Subcutaneous adipose tissue (tissue), 4 donors: ENCODE data around the gene MRPL49. TPM values are rescaled to one million over a fixed set of nuclear protein-coding genes. Genes with fewer than 3 reads are reported as not detected.

Source experiments
- total RNA-seq, 4 donors: library from RNA; depleted of rRNA; stranded (reverse); fragments of >200 nt; gene quantifications; one replicate each; pipeline ENCODE4 v1.1.0, GENCODE V29; 2016
- TF ChIP-seq, protein P1 (sequence below): fragments of 450-650 bp; IDR thresholded peaks from one replicate; pipeline ENCODE4 v1.5.1; 2016; ENCODE audit warnings: low read depth, mild to moderate bottlenecking, control low read depth, antibody characterized with exemption, moderate library complexity

The MRPL49 gene
- total RNA-seq, 4 donors from 2014 or later: 34.1 to 60.8 (median 48.7) TPM

DNA sequence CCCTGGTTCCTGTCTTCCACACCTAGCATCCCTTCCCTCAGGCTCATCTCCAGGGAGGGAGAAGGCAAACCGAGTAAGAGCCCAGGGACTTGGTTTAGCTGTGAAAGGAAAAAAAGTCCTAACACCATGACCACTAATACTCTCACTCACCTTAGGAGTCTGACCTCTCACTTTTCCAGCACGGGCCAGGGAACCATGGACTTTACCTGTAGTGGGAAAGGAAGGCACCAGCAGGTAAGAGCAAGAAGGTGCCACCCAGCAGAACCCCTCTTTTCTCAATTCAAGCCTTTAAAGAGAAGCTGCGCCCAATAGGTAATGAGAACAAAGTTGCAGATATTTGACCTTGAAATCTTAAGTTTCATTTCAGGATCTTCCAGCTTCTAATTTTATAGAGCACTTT is 1.3 kb upstream of the MRPL49 start:
- TF ChIP-seq, protein P1, sequence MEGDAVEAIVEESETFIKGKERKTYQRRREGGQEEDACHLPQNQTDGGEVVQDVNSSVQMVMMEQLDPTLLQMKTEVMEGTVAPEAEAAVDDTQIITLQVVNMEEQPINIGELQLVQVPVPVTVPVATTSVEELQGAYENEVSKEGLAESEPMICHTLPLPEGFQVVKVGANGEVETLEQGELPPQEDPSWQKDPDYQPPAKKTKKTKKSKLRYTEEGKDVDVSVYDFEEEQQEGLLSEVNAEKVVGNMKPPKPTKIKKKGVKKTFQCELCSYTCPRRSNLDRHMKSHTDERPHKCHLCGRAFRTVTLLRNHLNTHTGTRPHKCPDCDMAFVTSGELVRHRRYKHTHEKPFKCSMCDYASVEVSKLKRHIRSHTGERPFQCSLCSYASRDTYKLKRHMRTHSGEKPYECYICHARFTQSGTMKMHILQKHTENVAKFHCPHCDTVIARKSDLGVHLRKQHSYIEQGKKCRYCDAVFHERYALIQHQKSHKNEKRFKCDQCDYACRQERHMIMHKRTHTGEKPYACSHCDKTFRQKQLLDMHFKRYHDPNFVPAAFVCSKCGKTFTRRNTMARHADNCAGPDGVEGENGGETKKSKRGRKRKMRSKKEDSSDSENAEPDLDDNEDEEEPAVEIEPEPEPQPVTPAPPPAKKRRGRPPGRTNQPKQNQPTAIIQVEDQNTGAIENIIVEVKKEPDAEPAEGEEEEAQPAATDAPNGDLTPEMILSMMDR: no peak

DNA sequence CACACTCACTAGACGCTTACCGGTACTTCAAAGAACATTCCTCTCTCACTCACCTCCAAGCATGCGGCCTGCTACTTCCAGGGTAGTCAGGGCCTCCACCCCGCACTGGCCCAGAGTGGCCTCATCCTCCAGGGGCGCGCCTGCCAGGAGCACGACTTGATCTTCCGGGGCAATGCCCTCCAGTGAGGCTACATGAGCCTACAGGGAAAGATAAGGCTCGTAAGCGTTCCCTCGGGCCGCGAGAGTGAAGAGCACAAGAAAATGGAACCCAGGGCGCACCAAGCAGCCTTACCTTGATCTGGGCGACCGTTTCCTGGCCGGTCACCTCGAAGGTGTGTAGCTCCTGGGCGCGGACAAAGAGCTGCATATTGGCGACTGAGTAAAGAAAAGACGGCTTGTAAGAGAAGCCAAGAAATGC is 665 bp upstream of the MRPL49 start:
- TF ChIP-seq, protein P1: no peak

DNA sequence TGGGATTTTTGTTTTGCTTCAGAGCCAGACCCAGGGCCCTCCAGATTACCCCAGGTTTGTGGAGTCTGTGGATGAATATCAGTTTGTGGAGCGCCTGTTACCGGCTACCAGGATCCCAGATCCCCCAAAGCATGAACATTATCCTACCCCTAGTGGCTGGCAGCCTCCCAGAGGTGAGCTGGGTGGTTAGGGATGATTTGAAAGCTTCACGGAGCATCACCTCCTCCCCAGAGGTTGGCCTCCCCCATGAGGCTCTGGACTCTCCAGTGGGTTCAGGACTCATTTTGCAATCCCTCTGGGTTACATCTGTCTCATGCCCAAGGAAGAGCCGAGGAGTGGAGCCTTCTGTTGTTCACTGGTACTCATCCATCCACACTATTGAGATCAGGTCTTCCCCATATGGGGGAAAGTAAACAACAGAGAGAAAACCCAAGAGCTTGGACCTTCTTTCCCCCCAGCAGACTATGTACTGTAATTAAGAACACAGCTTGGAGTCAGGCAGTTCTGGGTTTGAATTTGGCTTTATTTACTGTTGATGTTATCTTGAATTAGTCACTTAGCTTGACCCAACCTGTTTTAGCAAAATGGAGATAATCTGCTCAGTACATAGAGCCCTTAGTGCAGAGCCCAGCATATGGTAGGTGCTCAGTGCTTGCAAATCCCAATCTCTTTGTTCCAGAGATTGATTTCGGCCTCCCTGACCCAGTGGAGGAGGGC is 2.5 kb downstream of the MRPL49 start:
- TF ChIP-seq, protein P1: no peak

DNA sequence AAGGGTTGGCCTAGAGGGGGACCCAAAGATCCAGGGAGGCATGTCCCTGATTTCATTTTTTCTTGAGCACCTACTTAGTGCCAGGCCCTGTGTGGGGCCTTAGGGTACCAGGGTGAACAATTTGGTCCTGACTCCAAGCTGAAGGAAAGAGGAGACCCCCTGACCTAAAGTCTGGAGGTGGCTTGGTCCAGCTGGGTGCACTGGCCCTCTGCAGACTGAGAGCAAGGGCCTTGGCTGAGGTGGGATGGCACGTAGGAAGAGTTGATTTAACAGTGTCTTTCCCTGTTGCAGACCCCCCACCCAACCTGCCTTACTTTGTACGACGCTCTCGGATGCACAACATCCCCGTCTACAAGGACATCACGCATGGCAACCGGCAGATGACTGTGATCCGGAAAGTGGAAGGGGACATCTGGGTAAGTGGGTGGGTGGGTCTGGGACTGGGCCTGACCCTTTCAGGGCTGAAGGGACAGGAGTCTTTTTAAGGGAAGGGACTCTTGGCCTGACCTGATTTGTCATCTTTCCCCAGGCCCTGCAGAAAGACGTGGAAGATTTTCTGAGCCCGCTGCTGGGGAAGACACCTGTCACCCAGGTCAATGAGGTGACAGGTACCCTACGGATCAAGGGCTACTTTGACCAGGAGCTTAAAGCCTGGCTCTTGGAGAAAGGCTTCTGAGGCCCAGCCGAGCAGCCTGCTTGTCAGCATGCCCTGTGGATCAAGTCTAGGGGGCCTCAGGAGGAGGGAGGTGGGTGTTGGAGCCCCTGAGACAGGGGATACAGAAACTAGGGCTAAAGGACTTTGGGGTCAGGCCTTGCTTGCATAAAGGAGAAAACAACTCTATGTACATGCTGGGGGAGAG is 3.3 kb downstream of the MRPL49 start:
- TF ChIP-seq, protein P1: no peak

DNA sequence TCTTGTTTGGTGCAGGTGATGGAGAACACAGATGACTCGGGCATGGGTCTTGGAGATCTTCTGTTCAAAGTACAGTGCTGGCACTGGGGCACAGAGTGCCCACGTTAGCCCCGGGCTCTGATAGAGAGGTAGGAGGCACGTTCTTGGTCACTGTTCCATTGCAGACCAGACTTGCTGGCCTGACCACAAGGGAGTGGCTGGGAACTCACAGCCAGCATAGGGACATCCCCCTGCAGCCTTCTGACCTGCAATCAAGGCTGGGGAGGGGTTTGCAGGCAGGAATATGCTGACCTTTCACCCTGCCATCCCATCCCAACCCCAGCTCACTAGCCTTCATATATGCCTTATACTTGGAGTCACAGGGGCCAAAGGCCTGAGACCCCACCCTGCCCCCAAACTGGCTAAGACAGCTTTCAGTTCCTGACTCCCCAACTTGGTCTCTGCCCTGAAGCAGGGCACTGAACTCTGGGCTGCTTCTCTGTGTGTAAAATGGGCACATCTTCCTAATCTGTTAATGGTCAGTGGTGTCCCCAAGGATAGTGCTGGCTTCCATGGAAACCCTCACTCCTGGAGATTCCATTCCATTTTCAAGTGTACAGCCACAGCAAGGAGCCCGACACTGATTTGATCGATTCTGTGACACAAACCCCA is 4.6 kb downstream of the MRPL49 start:
- TF ChIP-seq, protein P1: no peak

DNA sequence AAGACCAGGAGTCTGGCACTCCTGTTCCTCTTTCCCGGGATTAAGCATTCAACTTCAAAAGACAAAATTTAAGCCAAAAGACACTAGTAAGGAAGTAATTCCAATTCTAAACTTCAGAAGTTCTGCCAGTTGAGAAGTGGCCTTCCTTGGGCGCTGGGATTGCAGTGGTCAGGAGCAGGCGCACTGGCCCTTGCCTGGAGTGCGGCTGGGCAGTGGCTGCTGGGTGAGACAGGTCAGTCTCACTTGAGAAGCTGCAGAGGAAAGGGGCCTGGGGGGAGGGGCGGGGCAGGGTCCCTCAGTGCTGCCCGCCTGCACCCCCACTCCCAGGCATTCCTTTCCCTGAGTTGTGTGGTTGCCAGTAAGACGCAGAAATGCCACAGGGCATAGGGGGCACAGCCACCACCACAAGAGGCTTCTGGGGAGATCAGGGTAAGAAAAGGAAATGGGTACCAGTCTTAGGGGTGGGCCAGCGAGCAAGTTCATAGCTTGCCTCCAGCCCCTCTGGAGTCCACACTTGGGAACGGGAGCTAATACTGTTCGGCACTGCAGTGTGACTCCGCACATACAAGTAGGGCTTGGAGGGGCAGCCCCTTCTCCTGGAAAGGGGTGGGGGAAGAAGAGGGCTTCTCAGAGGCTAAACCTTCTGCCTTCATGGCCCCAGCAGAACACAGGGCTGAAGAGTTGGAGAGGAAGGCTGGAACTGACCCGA is 5.5 kb downstream of the MRPL49 start:
- TF ChIP-seq, protein P1: no peak
